ENCODE measurements around the gene PRKCA.

Gene PRKCA

GRCh38 chr17:66522591-66523272 lies 220.3 kb downstream of the PRKCA start:
- TF ChIP-seq CTCF (IDR thresholded peaks at IDR 0.05; ENCODE audit: low read depth, low read length) = no peak
- no peak for DNase-seq (ENCODE audit: extremely low read depth, low read depth)

GRCh38 chr17:66523378-66524200 lies 221.2 kb downstream of the PRKCA start:
- no peak for DNase-seq (ENCODE audit: extremely low read depth, low read depth)

GRCh38 chr17:66524877-66525276 lies 222.5 kb downstream of the PRKCA start:
- DNase-seq (ENCODE audit: extremely low read depth, low read depth) = no peak
- no peak for TF ChIP-seq CTCF (IDR thresholded peaks at IDR 0.05; ENCODE audit: low read depth, low read length)

More at GRCh38 chr17:66523378-66524200, 221.2 kb downstream of the PRKCA start:
- no peak for TF ChIP-seq CTCF (IDR thresholded peaks at IDR 0.05; ENCODE audit: low read depth, low read length)

- no peak for TF ChIP-seq CTCF (IDR thresholded peaks at IDR 0.05; ENCODE audit: low read depth, low read length)
- no peak for DNase-seq (ENCODE audit: extremely low read depth, low read depth)
Measured at GRCh38 chr17:66525338-66525737, 222.9 kb downstream of the PRKCA start.

GRCh38 chr17:66526827-66527226 lies 224.4 kb downstream of the PRKCA start:
- DNase-seq (ENCODE audit: extremely low read depth, low read depth) = no peak
- no peak for TF ChIP-seq CTCF (IDR thresholded peaks at IDR 0.05; ENCODE audit: low read depth, low read length)

GRCh38 chr17:66527335-66527734 lies 224.9 kb downstream of the PRKCA start:
- no peak for TF ChIP-seq CTCF (IDR thresholded peaks at IDR 0.05; ENCODE audit: low read depth, low read length)
- DNase-seq (ENCODE audit: extremely low read depth, low read depth) = no peak

- no peak for TF ChIP-seq CTCF (IDR thresholded peaks at IDR 0.05; ENCODE audit: low read depth, low read length)
- no peak for DNase-seq (ENCODE audit: extremely low read depth, low read depth)
Measured at GRCh38 chr17:66531851-66532295, 229.5 kb downstream of the PRKCA start.

Data from AG09319 (cell line).